Activated effector memory CD4-positive, alpha-beta T cell treated with Interleukin-2 at 50 U/mL for 16 hours (primary cell): ENCODE measurements around the gene PAOX.
A peak's percentile ranks its signal among the peaks of the same experiment; 100 is the strongest.
"Not testable (repeated sequence)": the region's sequence is repeated elsewhere in the genome, so short reads cannot be mapped to it uniquely, and the experiment has no call there.

Source experiments
- DNase-seq: peaks from one replicate; pipeline ENCODE4 v3.0.0-alpha.2; 2020

The PAOX gene

DNA sequence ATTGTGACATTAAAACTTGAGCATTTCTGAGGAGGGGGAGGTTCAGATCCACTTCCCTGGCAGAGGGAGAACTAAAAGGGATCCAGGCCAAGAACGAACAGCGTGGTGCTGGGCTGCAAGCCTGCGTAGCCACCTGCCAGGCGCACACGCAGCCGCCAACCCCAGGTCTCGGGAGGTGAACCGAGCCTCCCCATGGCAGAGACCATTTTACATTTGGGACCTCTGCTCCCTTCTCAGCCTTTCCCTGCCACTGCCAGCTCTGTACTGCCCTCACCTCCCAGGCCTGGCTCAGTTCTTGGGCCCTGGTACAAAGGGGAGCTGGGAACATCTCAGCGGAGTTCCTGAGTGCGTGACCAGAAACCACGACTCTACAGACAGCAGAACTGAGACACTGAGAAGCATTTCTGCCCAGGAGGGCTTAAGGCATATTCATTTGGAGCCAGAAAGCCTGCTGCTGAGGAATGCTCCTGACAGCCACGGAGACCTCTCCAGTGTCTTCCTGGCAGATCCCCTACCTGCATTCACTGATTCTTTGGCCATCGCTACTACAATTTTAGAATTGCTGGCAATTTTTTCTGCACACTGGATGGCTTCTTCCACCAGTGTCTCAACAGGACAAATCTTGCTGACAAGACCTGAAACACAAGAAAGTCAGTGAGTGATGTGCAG lies 13.5 kb upstream of the PAOX start:
- DNase-seq = no peak

DNA sequence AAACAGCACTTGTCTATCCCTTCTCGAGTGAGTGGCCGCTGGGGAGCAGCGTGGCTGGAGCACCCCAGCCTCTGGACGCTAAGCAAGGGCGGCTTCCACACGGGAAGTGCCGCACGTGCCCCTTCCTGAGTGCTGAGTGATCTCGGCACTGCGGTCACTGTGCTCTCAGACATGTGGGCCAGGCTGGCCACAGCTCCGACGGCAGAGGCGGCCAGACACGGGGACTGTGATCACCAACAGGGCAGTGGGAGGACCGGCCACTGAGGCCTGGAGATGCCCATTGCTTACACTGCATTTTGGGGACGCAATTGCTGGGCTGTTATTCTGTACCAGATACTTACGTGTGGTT lies 13.0 kb upstream of the PAOX start:
- DNase-seq = no peak

DNA sequence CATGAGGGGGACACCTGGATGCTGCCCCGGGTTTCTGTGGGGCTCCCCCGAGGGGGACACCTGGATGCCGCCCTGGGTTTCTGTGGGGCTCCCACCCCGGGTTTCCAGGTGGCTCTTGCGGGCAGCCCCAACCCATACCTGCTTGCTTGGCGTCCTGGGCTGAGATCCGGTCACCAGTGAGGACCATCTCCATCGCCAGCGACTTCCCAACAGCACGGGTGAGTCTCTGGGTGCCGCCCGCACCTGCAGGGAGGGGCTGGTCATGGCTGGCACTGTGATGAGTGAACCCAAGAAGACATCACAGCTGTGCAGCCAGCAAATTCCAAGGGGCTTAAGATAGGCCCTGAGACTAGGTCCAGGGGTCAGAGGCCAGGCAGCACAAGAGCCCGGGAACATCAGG lies 12.3 kb upstream of the PAOX start:
- no peak for DNase-seq

DNA sequence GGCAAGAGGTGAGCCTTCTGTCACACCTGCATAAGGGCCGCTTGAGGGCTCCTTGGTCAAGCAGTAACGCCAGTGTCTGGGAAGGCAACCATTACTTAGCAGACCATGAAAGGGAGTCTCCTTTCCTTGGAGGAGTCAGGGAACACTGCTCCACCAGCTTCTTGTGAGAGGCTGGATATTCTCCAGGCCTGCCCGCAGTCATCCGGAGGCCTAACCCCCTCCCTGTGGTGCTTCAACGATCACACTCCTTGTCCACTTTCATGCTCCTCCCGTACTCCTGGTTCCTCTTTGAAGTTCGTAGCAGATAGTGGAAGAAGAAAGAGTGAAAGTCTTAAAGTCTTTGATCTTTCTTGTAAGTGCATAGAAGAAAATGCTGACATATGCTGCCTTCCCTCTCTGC lies 11.6 kb upstream of the PAOX start:
- DNase-seq = not testable (repeated sequence)

DNA sequence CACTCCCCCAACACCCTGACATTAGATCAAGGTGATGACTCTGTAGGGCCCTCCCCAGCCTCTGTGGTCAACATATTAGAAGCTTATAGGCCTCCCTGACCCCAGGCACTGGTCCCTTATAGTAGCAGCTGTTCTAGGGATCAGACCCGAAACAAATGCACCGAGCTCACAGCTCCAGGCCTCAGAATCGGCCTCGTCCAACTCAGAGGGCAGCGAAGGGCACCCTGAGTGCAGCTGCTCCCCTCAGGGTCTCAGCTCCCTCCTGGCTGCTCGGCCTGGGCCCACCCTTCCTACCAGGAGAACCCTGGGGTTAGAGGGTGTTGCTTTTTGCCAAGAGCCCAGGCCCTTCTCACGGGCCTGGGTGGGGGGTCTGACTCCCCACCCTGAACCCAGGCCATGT lies 10.9 kb upstream of the PAOX start:
- no peak for DNase-seq

DNA sequence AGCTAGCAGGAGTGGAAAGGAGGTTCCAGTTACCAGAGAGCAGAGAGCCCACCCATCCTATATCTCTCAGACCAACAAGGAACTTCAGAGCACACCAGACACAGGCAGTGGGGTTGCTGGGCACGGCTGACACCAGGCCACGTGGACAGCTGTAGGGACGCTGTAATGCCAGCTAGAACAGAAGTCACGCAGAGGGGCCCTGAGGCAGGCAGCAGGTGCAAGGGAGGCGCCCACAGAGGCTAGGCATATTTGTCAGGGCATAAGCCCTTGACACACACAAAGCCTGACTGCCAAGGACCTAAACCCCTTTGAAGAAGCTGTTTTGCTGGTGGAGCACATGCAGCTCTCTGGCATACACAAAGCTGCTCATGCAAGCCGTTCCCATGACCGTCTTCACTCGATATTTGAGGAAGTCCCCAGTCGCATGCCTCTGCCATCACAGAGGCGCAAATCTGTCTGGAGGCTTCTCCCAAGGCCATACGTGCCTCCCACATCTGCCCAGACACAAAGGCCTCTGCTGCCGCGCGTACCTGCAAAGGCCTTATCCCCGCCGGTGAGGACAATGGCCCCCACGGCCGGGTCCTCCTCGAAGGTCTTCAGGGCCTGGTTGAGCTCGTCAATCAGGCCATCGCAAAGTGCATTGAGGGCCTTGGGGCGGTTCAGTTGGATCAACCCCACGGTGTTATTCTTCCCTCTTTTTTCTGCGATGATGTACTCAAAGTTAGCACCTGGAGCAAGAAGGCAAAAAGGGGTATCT lies 8.9 kb upstream of the PAOX start:
- DNase-seq = no peak

DNA sequence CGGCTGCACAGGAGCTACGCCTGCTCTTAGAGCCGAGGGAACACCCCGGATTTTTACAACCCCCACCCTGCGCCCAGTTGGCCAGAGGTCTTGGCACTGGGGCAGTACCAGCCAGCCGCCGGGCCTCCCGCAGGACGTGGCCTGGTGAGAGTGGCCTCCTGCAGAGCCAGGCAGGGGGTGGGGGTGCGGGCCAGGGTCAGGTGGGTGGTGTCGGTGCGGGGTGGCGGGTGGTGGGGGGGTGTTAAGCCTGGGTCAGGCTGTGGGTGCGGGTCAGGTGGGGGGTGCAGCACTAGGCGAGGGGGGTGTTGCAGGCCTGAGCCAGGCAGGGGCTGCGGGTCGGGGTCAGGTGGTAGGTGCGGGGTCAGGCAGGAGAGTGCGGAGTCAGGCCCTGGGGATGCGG lies 6.6 kb upstream of the PAOX start:
- DNase-seq = no peak

DNA sequence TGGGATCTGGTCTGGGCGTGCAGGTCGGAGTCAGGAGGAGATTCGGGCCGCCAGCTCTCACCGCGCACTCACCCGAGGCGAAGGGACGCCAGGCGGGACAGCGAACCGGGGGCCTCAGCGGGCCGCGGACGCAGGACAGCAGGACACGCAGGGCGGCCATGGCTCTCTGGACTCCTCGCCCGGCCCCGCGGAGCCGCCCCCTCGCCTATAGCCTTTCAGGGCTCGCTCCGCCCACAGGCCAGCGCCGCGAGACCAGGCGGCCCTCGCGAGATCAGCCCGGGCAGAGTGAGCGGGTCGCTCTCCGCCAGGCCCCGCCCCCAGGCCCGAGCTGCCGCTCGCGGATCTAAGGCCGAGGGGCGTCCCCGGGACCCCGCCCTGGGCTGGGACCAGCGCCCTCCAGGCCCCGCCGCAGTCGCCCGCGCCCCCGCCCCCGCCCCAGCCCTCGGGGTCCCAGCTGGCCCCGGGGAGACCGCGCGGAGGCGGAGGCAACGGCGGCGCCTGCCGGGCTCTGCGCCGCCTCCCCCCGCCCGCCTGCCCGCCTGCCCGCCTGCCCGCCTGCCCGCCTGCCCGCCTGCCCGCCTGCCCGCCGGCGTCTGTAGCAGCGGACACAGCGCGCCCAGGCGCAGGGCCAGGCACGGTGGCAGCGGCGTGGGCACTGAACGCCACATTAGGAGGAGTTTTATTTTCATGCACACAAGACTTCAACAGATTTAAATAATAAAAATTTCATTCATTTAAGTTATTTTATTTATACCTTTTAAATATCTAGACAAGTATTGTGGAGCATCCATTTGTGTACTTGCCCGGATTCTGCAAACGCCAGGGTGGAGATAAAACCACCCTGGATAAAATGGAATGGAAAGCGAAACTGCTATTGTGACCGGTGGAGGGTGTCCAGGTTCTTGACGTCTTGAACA lies 5.6 kb upstream of the PAOX start, which contains the start of gene ECHS1:
Gene ECHS1, minus strand, starts transcription at position 181 of the 917 bp plus-strand sequence. Its CDS starts 21 bp downstream, at position 160.
- DNase-seq = peak; percentile 88

DNA sequence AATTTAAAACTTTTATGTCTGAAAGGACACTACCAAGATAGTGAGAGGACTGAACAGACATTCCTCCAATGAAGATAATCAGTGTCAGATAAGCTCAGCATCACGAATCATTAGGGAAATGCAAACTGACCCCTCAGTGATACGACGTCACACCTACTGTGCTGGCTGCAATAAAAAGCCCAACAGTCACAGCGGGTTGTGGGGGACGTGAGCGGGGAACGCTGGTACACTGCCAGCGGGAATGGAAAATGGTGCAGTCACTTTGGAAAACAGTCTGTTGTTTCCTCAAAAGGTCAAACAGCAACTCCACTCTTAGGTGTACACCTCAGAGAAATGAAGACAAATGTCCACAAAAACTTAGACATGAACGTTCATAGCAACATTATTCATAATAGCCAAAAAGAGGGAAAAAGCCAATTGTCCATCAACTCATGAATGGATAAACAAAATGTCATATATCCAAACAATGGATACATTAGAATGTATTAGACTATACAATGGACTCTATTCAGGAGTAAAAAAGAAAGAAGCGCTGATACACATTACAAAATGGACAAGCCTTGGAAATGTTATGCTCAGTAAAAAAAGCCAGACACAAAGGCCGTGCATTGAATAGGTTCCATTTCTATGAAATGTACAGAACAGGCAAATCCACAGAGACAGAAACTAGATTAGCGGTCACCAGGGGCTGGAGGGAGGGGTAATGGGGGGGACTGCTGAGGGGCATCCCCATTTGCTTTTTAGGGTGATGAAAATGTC lies 3.5 kb upstream of the PAOX start:
- no peak for DNase-seq

DNA sequence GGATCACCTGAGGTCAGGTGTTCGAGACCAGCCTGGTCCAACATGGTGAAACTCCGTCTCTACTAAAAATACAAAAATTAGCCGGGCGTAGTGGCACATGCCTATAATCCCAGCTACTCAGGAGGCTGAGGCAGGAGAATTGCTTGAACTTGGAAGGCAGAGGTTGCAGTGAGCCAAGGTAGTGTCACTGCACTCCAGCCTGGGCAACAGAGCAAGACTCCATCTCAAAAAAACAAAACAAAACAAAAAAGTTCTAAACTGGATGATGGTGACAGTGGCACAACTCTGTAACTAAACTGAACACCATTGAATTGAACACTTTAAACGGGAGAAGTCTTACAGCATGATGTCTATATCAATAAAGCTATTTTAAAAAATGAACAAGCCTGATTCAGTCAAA lies 2.9 kb upstream of the PAOX start:
- DNase-seq = not testable (repeated sequence)

DNA sequence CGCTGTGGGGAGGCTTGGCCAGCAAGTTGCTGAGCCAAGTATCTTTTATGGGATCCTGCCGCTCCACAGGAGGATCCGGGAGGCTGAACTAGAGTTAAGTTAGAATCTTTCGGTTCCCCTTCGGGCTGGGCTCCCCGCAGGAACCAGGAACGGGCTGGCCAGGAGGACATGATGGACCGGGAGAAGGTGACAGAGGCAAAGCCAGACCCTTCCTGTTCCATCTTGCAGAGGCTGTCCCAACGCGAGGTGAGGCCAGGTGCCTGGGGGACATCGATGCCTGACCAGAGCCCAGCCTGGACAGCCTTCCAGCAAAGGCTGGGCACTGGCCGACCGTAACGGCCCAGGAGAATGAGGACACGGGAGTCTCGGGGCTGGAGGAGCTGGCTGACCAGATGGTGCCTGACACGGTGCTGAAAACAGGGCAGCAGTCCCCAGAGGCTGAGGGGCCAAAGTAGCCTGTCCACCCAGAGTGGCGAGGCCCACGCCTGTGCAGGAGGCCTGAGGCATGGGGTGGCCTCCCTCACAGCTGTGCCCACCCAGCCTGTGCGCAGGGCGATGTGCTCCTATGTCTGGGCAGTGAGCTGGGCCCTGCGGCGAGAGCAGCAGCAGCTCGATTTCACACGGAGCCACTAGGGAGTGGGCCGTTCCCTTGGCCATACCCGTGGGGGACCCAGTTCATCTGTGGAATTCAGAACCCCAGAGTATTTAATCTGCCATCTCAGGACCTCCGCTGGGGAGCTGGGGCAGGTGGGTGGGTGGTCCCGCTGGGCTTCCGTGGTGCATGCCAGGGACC lies 1.8 kb upstream of the PAOX start:
- no peak for DNase-seq

DNA sequence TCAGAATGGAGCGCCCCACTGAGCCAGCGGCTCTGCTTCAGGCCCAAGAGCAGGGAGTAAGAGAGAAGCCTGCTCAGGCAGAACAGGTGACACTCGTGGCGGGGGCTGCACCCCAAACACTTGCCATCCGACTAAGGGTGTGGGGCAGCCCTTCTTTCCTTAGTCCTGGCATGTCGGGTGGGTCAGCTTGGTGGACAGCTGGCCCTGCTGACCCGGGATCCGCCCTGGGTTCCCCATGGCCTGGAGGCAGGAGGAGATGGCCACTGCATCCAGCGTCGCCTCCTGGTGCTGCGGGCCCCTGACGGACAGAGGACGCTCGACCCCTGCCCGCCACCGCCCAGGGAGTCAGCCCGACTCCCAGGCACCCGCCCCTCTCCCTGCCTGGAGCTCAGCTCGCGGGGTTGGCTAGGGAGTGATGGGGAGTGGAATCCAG lies 1.2 kb upstream of the PAOX start:
- no peak for DNase-seq

DNA sequence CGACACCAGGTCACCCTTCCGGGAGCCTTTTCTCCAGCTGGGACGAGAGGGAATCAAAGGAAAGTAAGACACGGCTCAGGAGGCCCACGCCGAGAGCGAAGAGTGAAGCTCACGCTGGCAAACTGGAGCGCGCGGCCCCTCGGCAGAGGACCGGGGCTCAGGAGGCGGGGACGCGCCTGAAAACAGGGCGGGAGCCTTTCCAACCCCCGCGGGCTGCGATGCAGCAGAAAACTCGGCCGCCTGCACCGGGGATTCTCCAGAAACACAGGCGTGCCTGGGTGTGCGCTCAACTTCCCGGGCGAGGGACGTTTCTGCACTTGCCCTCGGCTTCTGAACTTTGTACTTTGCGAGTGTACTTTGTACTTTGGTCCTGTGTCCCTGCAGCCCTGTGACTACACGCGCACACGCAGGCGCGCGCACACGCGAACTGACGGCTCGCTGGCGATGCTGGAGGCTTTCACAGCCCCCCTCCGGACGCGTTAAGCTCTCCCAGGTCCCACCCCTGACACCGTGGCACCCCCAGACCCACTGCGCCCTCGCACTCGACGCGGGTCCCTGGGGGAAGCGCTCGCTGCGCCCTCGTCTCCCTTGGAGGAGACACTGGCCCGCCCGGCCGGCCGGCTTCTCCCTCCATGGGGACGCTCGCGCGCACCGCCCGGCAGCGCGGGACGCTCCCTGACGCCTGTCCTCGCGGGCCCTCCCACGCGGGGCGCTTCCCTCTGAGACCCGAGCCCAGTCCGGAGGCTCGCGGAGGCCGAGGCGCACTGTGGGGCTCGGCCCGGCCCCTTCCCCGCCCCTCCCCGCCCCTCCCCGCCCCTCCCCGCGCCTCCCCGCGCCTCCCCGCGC lies 588 bp upstream of the PAOX start:
- DNase-seq = peak; percentile 60

DNA sequence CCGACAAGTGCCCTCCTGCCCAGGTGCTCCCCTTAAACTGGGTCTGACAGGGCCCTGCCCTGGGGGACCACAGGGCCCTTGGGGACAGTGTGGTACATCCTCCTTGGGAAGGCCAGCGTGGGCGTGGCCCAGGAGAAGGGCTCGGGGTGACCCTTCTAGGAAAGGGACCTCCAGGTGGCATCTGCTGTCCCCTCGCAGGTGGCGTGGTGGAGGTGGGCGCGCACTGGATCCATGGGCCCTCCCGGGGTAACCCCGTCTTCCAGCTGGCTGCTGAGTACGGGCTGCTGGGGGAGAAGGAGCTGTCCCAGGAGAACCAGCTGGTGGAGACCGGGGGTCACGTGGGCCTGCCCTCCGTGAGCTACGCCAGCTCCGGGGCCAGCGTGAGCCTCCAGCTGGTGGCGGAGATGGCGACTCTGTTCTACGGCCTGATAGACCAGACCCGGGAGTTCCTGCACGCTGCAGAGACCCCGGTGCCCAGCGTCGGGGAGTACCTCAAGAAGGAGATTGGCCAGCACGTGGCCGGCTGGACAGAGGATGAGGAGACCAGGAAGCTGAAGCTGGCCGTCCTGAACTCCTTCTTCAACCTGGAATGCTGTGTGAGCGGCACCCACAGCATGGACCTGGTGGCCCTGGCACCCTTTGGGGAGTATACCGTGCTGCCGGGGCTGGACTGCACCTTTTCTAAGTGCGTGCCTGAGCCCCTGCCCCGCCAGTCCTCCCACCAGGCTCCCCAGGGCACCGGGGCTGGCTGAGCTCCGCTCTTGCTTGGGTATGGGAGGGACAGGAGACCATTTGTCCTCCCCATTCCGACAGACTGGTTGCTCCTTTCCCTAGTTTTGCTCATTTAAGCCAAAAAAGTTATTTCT lies 972 bp downstream of the PAOX start:
- DNase-seq = no peak

DNA sequence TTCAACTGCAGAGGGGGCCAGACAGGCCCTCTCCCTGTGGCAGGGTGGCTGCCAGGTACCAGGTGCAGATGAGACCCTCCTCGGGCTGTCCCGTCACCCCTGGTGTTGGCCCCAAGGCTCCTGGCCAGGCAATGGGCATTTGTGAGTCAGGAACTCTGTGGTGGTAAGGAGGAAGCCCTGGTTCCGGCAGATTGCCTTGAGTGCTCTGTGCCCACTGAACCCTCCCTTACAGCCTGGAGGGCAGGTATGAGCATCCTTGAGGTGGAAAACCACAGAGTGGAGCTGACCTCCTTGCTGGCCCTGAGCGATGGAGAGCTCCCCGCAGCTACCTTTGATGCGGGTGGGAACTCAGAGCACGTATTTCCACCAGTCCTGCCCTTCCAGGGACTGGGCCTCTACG lies 2.0 kb downstream of the PAOX start:
- no peak for DNase-seq

DNA sequence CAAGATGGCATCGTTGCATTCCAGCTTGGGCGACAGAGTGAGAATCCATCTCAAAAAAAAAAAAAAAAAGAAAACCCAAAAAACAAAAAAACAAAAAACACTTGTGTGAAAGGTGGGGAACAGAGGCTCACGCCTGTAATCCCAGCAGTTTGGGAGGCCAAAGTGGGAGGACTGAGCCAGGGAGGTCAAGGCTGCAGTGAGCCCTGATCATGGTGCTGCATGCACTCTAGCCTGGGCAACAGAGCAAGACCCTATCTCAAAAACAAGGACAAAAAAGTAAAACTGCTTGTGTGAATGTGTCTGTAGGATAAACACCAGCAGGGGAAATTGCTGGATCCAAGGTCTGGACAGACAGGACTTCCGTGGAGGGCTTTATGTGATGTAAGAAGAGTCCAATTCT lies 4.5 kb downstream of the PAOX start:
- no peak for DNase-seq

DNA sequence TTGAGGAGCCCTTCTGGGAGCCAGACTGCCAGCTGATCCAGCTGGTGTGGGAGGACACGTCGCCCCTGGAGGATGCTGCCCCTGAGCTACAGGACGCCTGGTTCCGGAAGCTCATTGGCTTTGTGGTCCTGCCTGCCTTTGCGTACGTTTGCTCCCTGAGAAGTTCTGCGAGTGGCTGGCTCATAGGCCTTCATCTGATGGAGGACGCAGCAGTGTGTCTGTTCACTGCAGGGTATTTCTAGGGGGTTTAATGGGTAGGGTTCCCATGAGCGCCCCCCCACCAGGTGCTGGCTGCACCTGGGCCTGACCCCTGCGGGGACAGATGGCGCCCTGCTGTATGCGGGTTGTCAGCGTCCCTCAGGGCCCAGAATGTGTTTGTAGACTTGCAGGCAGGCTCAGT lies 5.0 kb downstream of the PAOX start:
- no peak for DNase-seq

DNA sequence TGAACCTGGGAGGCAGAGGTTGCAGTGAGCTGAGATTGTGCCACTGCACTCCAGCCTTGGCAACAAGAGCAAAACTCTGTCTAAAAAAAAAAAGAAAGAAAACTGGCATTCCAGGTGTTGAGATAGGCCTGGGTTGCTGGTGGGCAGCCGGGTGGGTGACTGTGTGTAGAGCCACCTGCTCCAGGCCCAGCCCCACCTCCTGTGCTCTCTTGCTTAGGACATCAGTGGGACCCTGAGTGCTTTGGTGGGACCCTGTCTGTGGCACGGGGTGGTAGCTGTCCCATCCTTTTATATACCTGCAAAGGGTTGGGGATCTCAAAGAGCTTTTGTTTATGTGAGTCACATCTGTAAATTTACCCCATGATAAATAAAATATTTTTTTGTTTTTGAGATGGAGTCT lies 6.2 kb downstream of the PAOX start:
- DNase-seq = no peak

DNA sequence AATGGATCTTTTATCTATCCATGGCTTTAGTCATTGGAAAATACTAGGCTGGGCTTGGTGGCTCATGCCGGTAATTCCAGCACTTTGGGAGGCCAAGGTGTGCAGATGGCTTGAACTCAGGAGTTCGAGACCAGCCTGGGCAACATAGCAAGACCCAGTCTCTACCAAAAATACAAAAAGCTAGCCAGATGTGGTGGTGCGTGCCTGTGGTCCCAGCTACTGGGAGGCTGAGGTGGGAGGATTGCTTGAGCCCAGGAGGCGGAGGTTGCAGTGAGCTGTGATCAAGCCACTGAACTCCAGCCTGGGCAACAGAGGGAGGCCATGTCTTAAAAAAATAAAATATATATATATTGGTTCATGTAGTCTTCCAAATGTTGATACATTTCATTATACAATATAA lies 7.9 kb downstream of the PAOX start:
- not testable (repeated sequence) for DNase-seq
